ENCODE results near the gene PTPRM.

PTPRM gene

GRCh38 chr18:7567474-7568425, 634 bp downstream of the PTPRM start:
- no peak for DNase-seq (ENCODE audit: low read depth in 2 of 2)

- DNase-seq (ENCODE audit: low read depth in 2 of 2): no peak
Measured at GRCh38 chr18:7568426-7568825, 1.3 kb downstream of the PTPRM start.

GRCh38 chr18:7571626-7572025, 4.5 kb downstream of the PTPRM start:
- no peak for DNase-seq (ENCODE audit: low read depth in 2 of 2)

- DNase-seq (ENCODE audit: low read depth in 2 of 2): no peak
Measured at GRCh38 chr18:7572822-7573221, 5.7 kb downstream of the PTPRM start.

GRCh38 chr18:7575465-7576028, 8.4 kb downstream of the PTPRM start:
- DNase-seq (ENCODE audit: low read depth in 2 of 2): no peak

GRCh38 chr18:7576077-7576476, 9.0 kb downstream of the PTPRM start:
- DNase-seq (ENCODE audit: low read depth in 2 of 2): no peak

- DNase-seq (ENCODE audit: low read depth in 2 of 2): no peak
Measured at GRCh38 chr18:7576685-7577084, 9.6 kb downstream of the PTPRM start.

- no peak for DNase-seq (ENCODE audit: low read depth in 2 of 2)
Measured at GRCh38 chr18:7577706-7578105, 10.6 kb downstream of the PTPRM start.

- no peak for DNase-seq (ENCODE audit: low read depth in 2 of 2)
Measured at GRCh38 chr18:7579176-7579917, 12.2 kb downstream of the PTPRM start.

GRCh38 chr18:7579918-7580542, 12.9 kb downstream of the PTPRM start:
- DNase-seq (ENCODE audit: low read depth in 2 of 2): no peak

- no peak for DNase-seq (ENCODE audit: low read depth in 2 of 2)
Measured at GRCh38 chr18:7584646-7585275, 17.6 kb downstream of the PTPRM start.

- DNase-seq (ENCODE audit: low read depth in 2 of 2): no peak
Measured at GRCh38 chr18:7585276-7585670, 18.2 kb downstream of the PTPRM start.

GRCh38 chr18:7586379-7586778, 19.3 kb downstream of the PTPRM start:
- no peak for DNase-seq (ENCODE audit: low read depth in 2 of 2)

- DNase-seq (ENCODE audit: low read depth in 2 of 2): no peak
Measured at GRCh38 chr18:7590826-7591560, 23.9 kb downstream of the PTPRM start.

GRCh38 chr18:7592305-7593071, 25.4 kb downstream of the PTPRM start:
- no peak for DNase-seq (ENCODE audit: low read depth in 2 of 2)

- DNase-seq (ENCODE audit: low read depth in 2 of 2): no peak
Measured at GRCh38 chr18:7593218-7593819, 26.2 kb downstream of the PTPRM start.

GRCh38 chr18:7596147-7596546, 29.0 kb downstream of the PTPRM start:
- no peak for DNase-seq (ENCODE audit: low read depth in 2 of 2)

GRCh38 chr18:7597500-7597899, 30.4 kb downstream of the PTPRM start:
- DNase-seq (ENCODE audit: low read depth in 2 of 2): no peak

- DNase-seq (ENCODE audit: low read depth in 2 of 2): no peak
Measured at GRCh38 chr18:7598167-7599047, 31.3 kb downstream of the PTPRM start.
